ENCODE data around the gene FBN2.

FBN2 gene

DNA sequence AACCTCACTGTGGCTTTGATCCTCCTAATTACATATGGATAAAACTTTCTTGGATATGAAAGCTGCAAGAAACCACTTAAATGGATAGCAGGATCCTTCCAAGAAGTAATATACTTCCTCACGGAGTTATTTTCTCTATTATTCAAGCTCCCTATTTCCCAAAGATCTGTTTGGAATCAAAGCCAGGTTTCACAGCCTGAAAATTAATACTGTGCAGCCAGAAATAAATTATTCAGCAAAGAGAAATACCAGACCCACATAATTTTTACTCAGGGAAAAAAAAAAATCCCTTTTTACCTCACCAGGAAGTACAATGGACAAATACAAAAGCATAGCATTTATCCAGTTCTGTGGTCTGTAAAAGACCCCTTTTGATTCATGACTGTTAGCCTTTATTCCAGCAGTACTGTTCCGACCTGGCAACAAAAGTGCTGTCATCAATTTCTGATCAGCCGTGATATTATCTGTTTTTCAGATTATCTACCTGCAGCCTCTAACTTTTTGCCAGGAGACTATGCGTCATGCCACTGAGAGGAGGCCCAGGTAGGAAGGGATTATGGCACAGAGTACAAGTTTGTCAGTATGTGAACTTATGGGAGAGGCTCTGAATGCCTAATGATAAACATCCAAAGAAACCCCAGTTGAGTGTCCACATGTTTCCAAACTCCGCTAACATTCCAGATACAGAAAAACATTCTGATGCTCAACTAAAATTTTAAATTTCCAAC is 57.0 kb downstream of the FBN2 start:
- H3K9ac ChIP-seq (ENCODE audit: low read depth in 1 of 2, low read length in 2 of 2), result no peak overlapping the region
- no peak overlapping the region for H3K4me3 ChIP-seq (ENCODE audit: low read length in 2 of 2)
- no peak overlapping the region for H3K27ac ChIP-seq (ENCODE audit: low read depth in 2 of 2, low read length in 2 of 2)
- no peaks in the 10 kb centered on the region for H3K9me3 ChIP-seq (ENCODE audit: control insufficient read depth in 2 of 2, low read length in 2 of 2)
- H3K4me1 ChIP-seq (ENCODE audit: control insufficient read depth in 2 of 2, insufficient read depth in 2 of 2, low read length in 2 of 2), result no peaks in the 10 kb centered on the region
- no peaks in the 10 kb centered on the region for H3K27me3 ChIP-seq (ENCODE audit: control insufficient read depth in 2 of 2, insufficient read depth in 2 of 2, low read length in 2 of 2)
- H3K36me3 ChIP-seq (ENCODE audit: control insufficient read depth in 2 of 2, insufficient read depth in 2 of 2, low read length in 2 of 2), result no peaks in the 10 kb centered on the region

DNA sequence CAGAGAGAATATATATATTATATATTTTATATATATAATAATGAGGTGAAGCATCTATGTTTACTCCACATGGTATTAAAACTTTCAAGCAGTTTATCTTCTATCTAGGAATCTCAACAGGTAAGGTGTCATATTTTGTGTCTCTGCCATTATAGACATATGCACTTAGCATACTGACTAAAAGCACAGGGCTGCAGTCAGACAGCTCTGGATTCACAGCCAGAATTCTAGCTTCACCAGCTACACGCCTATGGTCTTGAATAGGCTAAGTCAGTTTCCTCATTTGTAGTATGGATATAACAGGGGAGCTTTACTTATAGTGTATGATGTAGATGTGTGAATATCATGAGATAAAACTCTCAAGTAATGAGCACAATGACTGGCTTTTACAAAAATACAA is 57.9 kb downstream of the FBN2 start:
- H3K27me3 ChIP-seq (ENCODE audit: control insufficient read depth in 2 of 2, insufficient read depth in 2 of 2, low read length in 2 of 2), result no peaks in the 10 kb centered on the region
- H3K4me3 ChIP-seq (ENCODE audit: low read length in 2 of 2), result no peak overlapping the region
- H3K9ac ChIP-seq (ENCODE audit: low read depth in 1 of 2, low read length in 2 of 2), result no peak overlapping the region
- H3K4me1 ChIP-seq (ENCODE audit: control insufficient read depth in 2 of 2, insufficient read depth in 2 of 2, low read length in 2 of 2), result no peaks in the 10 kb centered on the region
- H3K9me3 ChIP-seq (ENCODE audit: control insufficient read depth in 2 of 2, low read length in 2 of 2), result no peaks in the 10 kb centered on the region
- no peaks in the 10 kb centered on the region for H3K36me3 ChIP-seq (ENCODE audit: control insufficient read depth in 2 of 2, insufficient read depth in 2 of 2, low read length in 2 of 2)
- no peak overlapping the region for H3K27ac ChIP-seq (ENCODE audit: low read depth in 2 of 2, low read length in 2 of 2)

DNA sequence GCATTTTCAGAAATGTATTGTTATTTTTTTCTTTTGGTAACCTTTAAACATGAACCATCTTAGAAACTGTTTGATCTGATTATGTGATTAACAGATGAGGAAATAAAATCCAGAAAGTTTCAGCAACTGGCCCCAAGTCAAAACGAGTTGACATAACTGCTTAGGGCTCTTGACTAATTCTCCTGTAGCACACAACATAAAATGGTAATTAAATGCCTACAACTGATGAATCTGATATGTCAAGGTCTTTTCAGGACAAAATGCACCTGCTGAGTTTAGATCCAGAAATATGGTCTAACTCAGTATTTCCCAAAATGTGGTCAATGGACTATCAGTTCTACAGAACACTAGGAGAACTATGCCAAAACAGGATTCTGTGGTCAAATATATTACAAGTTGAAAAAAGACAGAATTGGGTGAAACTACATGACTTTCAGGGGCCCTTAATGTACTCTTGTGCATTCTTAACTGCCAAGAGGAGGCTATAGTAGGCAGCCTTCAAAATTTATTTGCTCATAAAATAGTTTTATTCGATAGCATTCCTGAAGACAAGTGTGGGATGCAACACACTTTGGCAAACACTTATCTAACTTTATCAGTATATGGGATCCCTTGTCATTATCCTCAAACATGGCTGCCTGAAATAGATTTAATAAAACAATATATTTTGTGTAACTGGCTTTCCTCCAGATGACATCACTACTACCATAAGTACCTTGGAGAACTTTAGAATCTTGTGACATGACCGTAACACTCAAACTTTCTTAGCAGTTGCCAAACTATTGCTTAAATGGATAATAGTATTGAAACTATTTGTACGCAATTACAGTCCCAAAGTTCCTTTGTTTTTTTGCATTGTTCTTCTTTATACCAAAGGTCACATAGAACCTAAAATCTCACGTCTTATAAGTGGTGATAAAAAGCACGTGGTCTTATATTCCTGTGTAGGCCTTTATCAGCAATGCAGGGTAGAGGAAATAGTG is 59.4 kb downstream of the FBN2 start:
- Histone ChIP-seq H3K36me3 (ENCODE audit: control insufficient read depth in 2 of 2, insufficient read depth in 2 of 2, low read length in 2 of 2) (no peaks in the 10 kb centered on the region), H3K9ac (ENCODE audit: low read depth in 1 of 2, low read length in 2 of 2) (no peak overlapping the region), H3K27ac (ENCODE audit: low read depth in 2 of 2, low read length in 2 of 2) (no peak overlapping the region), H3K27me3 (ENCODE audit: control insufficient read depth in 2 of 2, insufficient read depth in 2 of 2, low read length in 2 of 2) (no peaks in the 10 kb centered on the region), H3K4me1 (ENCODE audit: control insufficient read depth in 2 of 2, insufficient read depth in 2 of 2, low read length in 2 of 2) (no peaks in the 10 kb centered on the region), H3K9me3 (ENCODE audit: control insufficient read depth in 2 of 2, low read length in 2 of 2) (no peaks in the 10 kb centered on the region), H3K4me3 (ENCODE audit: low read length in 2 of 2) (no peak overlapping the region)

GRCh38 chr5:128477944-128478343 is 60.1 kb downstream of the FBN2 start:
- no peaks in the 10 kb centered on the region for H3K9me3 ChIP-seq (ENCODE audit: control insufficient read depth in 2 of 2, low read length in 2 of 2)
- no peaks in the 10 kb centered on the region for H3K27me3 ChIP-seq (ENCODE audit: control insufficient read depth in 2 of 2, insufficient read depth in 2 of 2, low read length in 2 of 2)
- no peak overlapping the region for H3K9ac ChIP-seq (ENCODE audit: low read depth in 1 of 2, low read length in 2 of 2)
- H3K4me1 ChIP-seq (ENCODE audit: control insufficient read depth in 2 of 2, insufficient read depth in 2 of 2, low read length in 2 of 2), result no peaks in the 10 kb centered on the region
- no peaks in the 10 kb centered on the region for H3K36me3 ChIP-seq (ENCODE audit: control insufficient read depth in 2 of 2, insufficient read depth in 2 of 2, low read length in 2 of 2)
- no peak overlapping the region for H3K27ac ChIP-seq (ENCODE audit: low read depth in 2 of 2, low read length in 2 of 2)
- no peak overlapping the region for H3K4me3 ChIP-seq (ENCODE audit: low read length in 2 of 2)

GRCh38 chr5:128475693-128476092 is 62.4 kb downstream of the FBN2 start:
- Histone ChIP-seq H3K27ac (ENCODE audit: low read depth in 2 of 2, low read length in 2 of 2) (no peak overlapping the region), H3K9ac (ENCODE audit: low read depth in 1 of 2, low read length in 2 of 2) (no peak overlapping the region)

GRCh38 chr5:128472919-128473318 is 65.1 kb downstream of the FBN2 start:
- Histone ChIP-seq H3K9ac (ENCODE audit: low read depth in 1 of 2, low read length in 2 of 2) (no peak overlapping the region), H3K9me3 (ENCODE audit: control insufficient read depth in 2 of 2, low read length in 2 of 2) (no peaks in the 10 kb centered on the region), H3K27ac (ENCODE audit: low read depth in 2 of 2, low read length in 2 of 2) (no peak overlapping the region), H3K4me1 (ENCODE audit: control insufficient read depth in 2 of 2, insufficient read depth in 2 of 2, low read length in 2 of 2) (no peaks in the 10 kb centered on the region), H3K4me3 (ENCODE audit: low read length in 2 of 2) (no peak overlapping the region), H3K27me3 (ENCODE audit: control insufficient read depth in 2 of 2, insufficient read depth in 2 of 2, low read length in 2 of 2) (no peaks in the 10 kb centered on the region), H3K36me3 (ENCODE audit: control insufficient read depth in 2 of 2, insufficient read depth in 2 of 2, low read length in 2 of 2) (no peaks in the 10 kb centered on the region)

More at GRCh38 chr5:128475693-128476092, 62.4 kb downstream of the FBN2 start:
- Histone ChIP-seq H3K36me3 (ENCODE audit: control insufficient read depth in 2 of 2, insufficient read depth in 2 of 2, low read length in 2 of 2) (no peaks in the 10 kb centered on the region), H3K4me3 (ENCODE audit: low read length in 2 of 2) (no peak overlapping the region), H3K27me3 (ENCODE audit: control insufficient read depth in 2 of 2, insufficient read depth in 2 of 2, low read length in 2 of 2) (no peaks in the 10 kb centered on the region), H3K9me3 (ENCODE audit: control insufficient read depth in 2 of 2, low read length in 2 of 2) (no peaks in the 10 kb centered on the region), H3K4me1 (ENCODE audit: control insufficient read depth in 2 of 2, insufficient read depth in 2 of 2, low read length in 2 of 2) (no peaks in the 10 kb centered on the region)

DNA sequence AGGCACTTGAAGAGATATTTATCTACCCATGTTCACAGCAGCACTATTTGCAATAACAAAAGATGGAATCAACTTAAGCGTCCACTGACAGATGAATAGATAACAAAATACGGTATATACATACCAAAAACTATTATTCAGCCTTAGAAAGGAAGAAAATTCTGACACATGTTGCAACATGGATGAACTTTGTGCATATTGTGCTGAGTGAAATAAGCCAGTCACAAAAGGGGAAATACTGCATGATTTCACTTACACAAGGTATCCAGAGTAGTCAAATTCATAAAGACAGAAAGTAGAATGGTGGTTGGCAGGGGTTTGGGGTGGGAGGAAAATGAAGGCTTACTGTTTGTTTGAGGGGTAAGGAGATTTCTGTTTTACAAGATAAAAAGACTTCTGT is 66.0 kb downstream of the FBN2 start:
- Histone ChIP-seq H3K36me3 (ENCODE audit: control insufficient read depth in 2 of 2, insufficient read depth in 2 of 2, low read length in 2 of 2) (no peaks in the 10 kb centered on the region), H3K9ac (ENCODE audit: low read depth in 1 of 2, low read length in 2 of 2) (no peak overlapping the region), H3K9me3 (ENCODE audit: control insufficient read depth in 2 of 2, low read length in 2 of 2) (no peaks in the 10 kb centered on the region), H3K4me1 (ENCODE audit: control insufficient read depth in 2 of 2, insufficient read depth in 2 of 2, low read length in 2 of 2) (no peaks in the 10 kb centered on the region), H3K27ac (ENCODE audit: low read depth in 2 of 2, low read length in 2 of 2) (no peak overlapping the region), H3K4me3 (ENCODE audit: low read length in 2 of 2) (no peak overlapping the region), H3K27me3 (ENCODE audit: control insufficient read depth in 2 of 2, insufficient read depth in 2 of 2, low read length in 2 of 2) (no peaks in the 10 kb centered on the region)

GRCh38 chr5:128470663-128471062 is 67.4 kb downstream of the FBN2 start:
- Histone ChIP-seq H3K27me3 (ENCODE audit: control insufficient read depth in 2 of 2, insufficient read depth in 2 of 2, low read length in 2 of 2) (no peaks in the 10 kb centered on the region), H3K9ac (ENCODE audit: low read depth in 1 of 2, low read length in 2 of 2) (no peak overlapping the region), H3K9me3 (ENCODE audit: control insufficient read depth in 2 of 2, low read length in 2 of 2) (no peaks in the 10 kb centered on the region), H3K4me1 (ENCODE audit: control insufficient read depth in 2 of 2, insufficient read depth in 2 of 2, low read length in 2 of 2) (no peaks in the 10 kb centered on the region), H3K4me3 (ENCODE audit: low read length in 2 of 2) (no peak overlapping the region), H3K36me3 (ENCODE audit: control insufficient read depth in 2 of 2, insufficient read depth in 2 of 2, low read length in 2 of 2) (no peaks in the 10 kb centered on the region), H3K27ac (ENCODE audit: low read depth in 2 of 2, low read length in 2 of 2) (no peak overlapping the region)

GRCh38 chr5:128469912-128470311 is 68.1 kb downstream of the FBN2 start:
- Histone ChIP-seq H3K27me3 (ENCODE audit: control insufficient read depth in 2 of 2, insufficient read depth in 2 of 2, low read length in 2 of 2) (no peaks in the 10 kb centered on the region), H3K4me3 (ENCODE audit: low read length in 2 of 2) (no peak overlapping the region), H3K9ac (ENCODE audit: low read depth in 1 of 2, low read length in 2 of 2) (no peak overlapping the region), H3K4me1 (ENCODE audit: control insufficient read depth in 2 of 2, insufficient read depth in 2 of 2, low read length in 2 of 2) (no peaks in the 10 kb centered on the region), H3K9me3 (ENCODE audit: control insufficient read depth in 2 of 2, low read length in 2 of 2) (no peaks in the 10 kb centered on the region), H3K36me3 (ENCODE audit: control insufficient read depth in 2 of 2, insufficient read depth in 2 of 2, low read length in 2 of 2) (no peaks in the 10 kb centered on the region), H3K27ac (ENCODE audit: low read depth in 2 of 2, low read length in 2 of 2) (no peak overlapping the region)

GRCh38 chr5:128466980-128467379 is 71.1 kb downstream of the FBN2 start:
- H3K4me3 ChIP-seq (ENCODE audit: low read length in 2 of 2), result no peak overlapping the region
- no peaks in the 10 kb centered on the region for H3K4me1 ChIP-seq (ENCODE audit: control insufficient read depth in 2 of 2, insufficient read depth in 2 of 2, low read length in 2 of 2)
- H3K9me3 ChIP-seq (ENCODE audit: control insufficient read depth in 2 of 2, low read length in 2 of 2), result no peaks in the 10 kb centered on the region
- no peaks in the 10 kb centered on the region for H3K27me3 ChIP-seq (ENCODE audit: control insufficient read depth in 2 of 2, insufficient read depth in 2 of 2, low read length in 2 of 2)
- H3K9ac ChIP-seq (ENCODE audit: low read depth in 1 of 2, low read length in 2 of 2), result no peak overlapping the region
- no peaks in the 10 kb centered on the region for H3K36me3 ChIP-seq (ENCODE audit: control insufficient read depth in 2 of 2, insufficient read depth in 2 of 2, low read length in 2 of 2)
- H3K27ac ChIP-seq (ENCODE audit: low read depth in 2 of 2, low read length in 2 of 2), result no peak overlapping the region

Data from mucosa of rectum (tissue), 2 donors.